ENCODE data around the gene TARS3.

The TARS3 gene

GRCh38 chr15:101637516-101637915 lies 86.8 kb downstream of the TARS3 start:
- DNase-seq (ENCODE audit: low read depth in 1 of 2, low spot score in 1 of 2): no peak
- Histone ChIP-seq H3K27ac (replicated peaks) (no peak overlapping the region), H3K4me3 (replicated peaks; ENCODE audit: insufficient read depth, low read length) (no peak overlapping the region), H3K27me3 (ENCODE audit: insufficient read depth, poor library complexity, severe bottlenecking) (no peaks in the 10 kb centered on the region)
- TF ChIP-seq REST (IDR thresholded peaks at IDR 0.05; ENCODE audit: insufficient replicate concordance, low read depth) (no peak), CTCF (IDR thresholded peaks at IDR 0.05; ENCODE audit: insufficient read depth, low read length) (no peak), POLR2AphosphoS5 (IDR thresholded peaks at IDR 0.05; ENCODE audit: low read depth) (no peak), SPI1 (IDR thresholded peaks at IDR 0.05; ENCODE audit: borderline replicate concordance, low read depth) (no peak), GABPA (IDR thresholded peaks at IDR 0.05; ENCODE audit: low read depth) (no peak)

- Histone ChIP-seq H3K27me3 (ENCODE audit: insufficient read depth, poor library complexity, severe bottlenecking) (no peaks in the 10 kb centered on the region), H3K27ac (replicated peaks) (no peak overlapping the region), H3K4me3 (replicated peaks; ENCODE audit: insufficient read depth, low read length) (no peak overlapping the region)
- TF ChIP-seq CTCF (IDR thresholded peaks at IDR 0.05; ENCODE audit: insufficient read depth, low read length): no peak
- TF ChIP-seq REST (IDR thresholded peaks at IDR 0.05; ENCODE audit: insufficient replicate concordance, low read depth): no peak
- no peak for TF ChIP-seq POLR2AphosphoS5 (IDR thresholded peaks at IDR 0.05; ENCODE audit: low read depth)
- TF ChIP-seq SPI1 (IDR thresholded peaks at IDR 0.05; ENCODE audit: borderline replicate concordance, low read depth): no peak
- no peak for TF ChIP-seq GABPA (IDR thresholded peaks at IDR 0.05; ENCODE audit: low read depth)
- DNase-seq (ENCODE audit: low read depth in 1 of 2, low spot score in 1 of 2): no peak
These were observed 87.2 kb downstream of the TARS3 start for GRCh38 chr15:101637038-101637437.

GRCh38 chr15:101635944-101636727 lies 88.1 kb downstream of the TARS3 start:
- Histone ChIP-seq H3K4me3 (replicated peaks; ENCODE audit: insufficient read depth, low read length) (no peak overlapping the region), H3K27ac (replicated peaks) (no peak overlapping the region), H3K27me3 (ENCODE audit: insufficient read depth, poor library complexity, severe bottlenecking) (no peaks in the 10 kb centered on the region)
- no peak for DNase-seq (ENCODE audit: low read depth in 1 of 2, low spot score in 1 of 2)
- TF ChIP-seq POLR2AphosphoS5 (IDR thresholded peaks at IDR 0.05; ENCODE audit: low read depth): no peak
- no peak for TF ChIP-seq CTCF (IDR thresholded peaks at IDR 0.05; ENCODE audit: insufficient read depth, low read length)
- no peak for TF ChIP-seq GABPA (IDR thresholded peaks at IDR 0.05; ENCODE audit: low read depth)
- no peak for TF ChIP-seq REST (IDR thresholded peaks at IDR 0.05; ENCODE audit: insufficient replicate concordance, low read depth)
- TF ChIP-seq SPI1 (IDR thresholded peaks at IDR 0.05; ENCODE audit: borderline replicate concordance, low read depth): no peak

Measured in HL-60 (cell line).